Type B pancreatic cell (in vitro differentiated cells): ENCODE measurements around the gene STX1B. TPM values are rescaled to one million over a fixed set of nuclear protein-coding genes. Genes with fewer than 3 reads are reported as not detected.

Experiments
- DNase-seq: peaks from one replicate; pipeline ENCODE4 v3.0.0; 2021; ENCODE audit warnings: mixed read lengths; ENCODE audit not compliant: unreplicated experiment; ENCODE audit errors: extremely low spot score
- H3K27ac Mint-ChIP-seq: 2 replicates; pipeline ENCODE4 v1.8.0; 2021; ENCODE audit warnings: mild to moderate bottlenecking, mixed read lengths
- H3K27me3 Mint-ChIP-seq: 2 replicates; pipeline ENCODE4 v1.8.0; 2021; ENCODE audit warnings: mixed read lengths
- H3K36me3 Mint-ChIP-seq: 2 replicates; pipeline ENCODE4 v1.8.0; 2021; ENCODE audit warnings: mixed read lengths
- H3K4me1 Mint-ChIP-seq: one replicate; pipeline ENCODE4 v1.8.0; 2021; ENCODE audit warnings: mixed read lengths; ENCODE audit not compliant: unreplicated experiment
- H3K4me3 Mint-ChIP-seq: 2 replicates; pipeline ENCODE4 v1.8.0; 2021; ENCODE audit warnings: mild to moderate bottlenecking, mixed read lengths
- H3K9me3 Mint-ChIP-seq: 2 replicates; pipeline ENCODE4 v1.8.0; 2021; ENCODE audit warnings: mixed read lengths
- total RNA-seq: library from RNA; stranded (reverse); gene quantifications from 2 replicates; pipeline ENCODE4 v1.2.1, GENCODE V29; 2021; ENCODE audit warnings: low replicate concordance
- TF ChIP-seq, protein P1 (sequence below): fragments of 200-600 bp; sonication (generic); conservative IDR thresholded peaks from 2 replicates; pipeline ENCODE4 v1.5.0; 2021; ENCODE audit warnings: antibody characterized with exemption, mild to moderate bottlenecking

STX1B gene
- total RNA-seq, 1 donor from 2014 or later: 9.9 TPM

DNA sequence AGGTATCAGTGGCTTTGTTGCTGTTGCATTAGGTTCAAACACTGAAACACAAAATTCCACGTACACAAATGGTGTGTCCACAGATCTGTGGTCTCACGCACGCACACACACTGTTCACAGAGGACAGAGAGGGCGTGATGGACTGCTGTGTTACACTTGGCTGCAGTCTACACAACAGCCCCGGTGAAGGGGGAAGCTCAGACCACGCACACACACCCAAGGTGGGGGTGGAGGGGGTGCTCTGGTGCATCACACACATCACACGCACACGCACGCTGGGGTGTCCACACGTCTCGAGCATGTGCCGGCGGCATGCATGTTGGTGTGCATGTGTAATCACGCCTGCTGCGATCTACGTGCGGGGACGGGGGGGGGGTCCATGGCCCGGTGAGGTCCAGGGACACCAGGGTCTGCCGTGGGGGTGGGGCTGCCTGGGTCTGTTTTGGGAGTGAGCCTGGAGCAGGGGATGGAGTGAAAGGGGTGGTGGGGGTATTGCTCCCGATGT, 18.1 kb downstream of the STX1B start:
- H3K36me3 Mint-ChIP-seq: peaks cover 4% of the 10 kb centered on the region
- no peaks in the 10 kb centered on the region for H3K9me3 Mint-ChIP-seq
- no peak for DNase-seq
- H3K4me1 Mint-ChIP-seq: no peaks in the 10 kb centered on the region
- H3K27me3 Mint-ChIP-seq: peaks cover 11% of the 10 kb centered on the region
- H3K27ac Mint-ChIP-seq: no peak overlapping the region
- H3K4me3 Mint-ChIP-seq: no peak overlapping the region
- TF ChIP-seq, protein P1, sequence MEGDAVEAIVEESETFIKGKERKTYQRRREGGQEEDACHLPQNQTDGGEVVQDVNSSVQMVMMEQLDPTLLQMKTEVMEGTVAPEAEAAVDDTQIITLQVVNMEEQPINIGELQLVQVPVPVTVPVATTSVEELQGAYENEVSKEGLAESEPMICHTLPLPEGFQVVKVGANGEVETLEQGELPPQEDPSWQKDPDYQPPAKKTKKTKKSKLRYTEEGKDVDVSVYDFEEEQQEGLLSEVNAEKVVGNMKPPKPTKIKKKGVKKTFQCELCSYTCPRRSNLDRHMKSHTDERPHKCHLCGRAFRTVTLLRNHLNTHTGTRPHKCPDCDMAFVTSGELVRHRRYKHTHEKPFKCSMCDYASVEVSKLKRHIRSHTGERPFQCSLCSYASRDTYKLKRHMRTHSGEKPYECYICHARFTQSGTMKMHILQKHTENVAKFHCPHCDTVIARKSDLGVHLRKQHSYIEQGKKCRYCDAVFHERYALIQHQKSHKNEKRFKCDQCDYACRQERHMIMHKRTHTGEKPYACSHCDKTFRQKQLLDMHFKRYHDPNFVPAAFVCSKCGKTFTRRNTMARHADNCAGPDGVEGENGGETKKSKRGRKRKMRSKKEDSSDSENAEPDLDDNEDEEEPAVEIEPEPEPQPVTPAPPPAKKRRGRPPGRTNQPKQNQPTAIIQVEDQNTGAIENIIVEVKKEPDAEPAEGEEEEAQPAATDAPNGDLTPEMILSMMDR: no peak

DNA sequence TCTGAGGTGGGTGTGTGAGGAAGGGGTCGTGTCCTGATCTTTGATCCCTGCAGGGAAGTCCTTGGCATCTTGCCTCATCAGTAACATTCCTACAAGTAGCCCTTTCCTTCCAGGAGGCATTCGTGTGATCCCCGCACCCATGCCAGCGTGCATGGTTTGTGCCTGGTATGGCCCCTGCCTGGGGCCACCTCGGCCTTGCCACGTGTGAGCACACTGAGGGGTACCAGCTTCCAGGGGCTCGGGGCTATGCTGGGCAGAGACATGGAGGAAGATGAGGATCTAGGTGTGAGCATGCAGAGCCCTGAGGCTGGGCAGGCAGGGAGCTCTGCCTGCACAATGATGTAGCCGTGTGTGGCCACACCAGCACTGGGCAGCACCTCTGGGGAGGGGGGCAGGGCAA, 19.4 kb downstream of the STX1B start:
- H3K9me3 Mint-ChIP-seq: no peaks in the 10 kb centered on the region

DNA sequence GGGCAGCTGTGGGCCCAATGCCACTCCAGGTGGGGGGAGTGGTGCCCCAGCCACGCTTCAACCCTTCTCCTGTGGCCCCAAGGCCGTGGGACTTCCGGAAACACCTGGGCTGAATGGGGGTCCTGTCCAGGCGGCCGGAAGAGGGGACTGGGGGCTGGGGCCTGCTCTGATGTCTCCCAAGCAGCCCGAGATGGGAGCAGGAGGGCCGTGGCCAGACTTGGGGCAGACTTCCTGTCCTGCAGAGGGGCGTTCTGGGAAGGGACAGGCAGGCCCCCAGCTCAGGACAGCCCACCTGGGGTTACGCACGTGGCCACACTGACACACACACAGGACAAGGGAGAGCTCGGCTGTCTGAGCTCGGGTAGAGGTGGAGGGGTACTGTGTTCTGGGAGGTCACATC, 20.3 kb downstream of the STX1B start:
- H3K36me3 Mint-ChIP-seq: no peaks in the 10 kb centered on the region
- no peak overlapping the region for H3K27ac Mint-ChIP-seq
- H3K4me3 Mint-ChIP-seq: no peak overlapping the region
- TF ChIP-seq, protein P1: no peak
- no peaks in the 10 kb centered on the region for H3K9me3 Mint-ChIP-seq
- no peak for DNase-seq
- H3K27me3 Mint-ChIP-seq: peaks cover 5% of the 10 kb centered on the region
- H3K4me1 Mint-ChIP-seq: no peaks in the 10 kb centered on the region

More for the DNA sequence above, 19.4 kb downstream of the STX1B start:
- Mint-ChIP-seq H3K4me3 (no peak overlapping the region), H3K27ac (no peak overlapping the region), H3K36me3 (no peaks in the 10 kb centered on the region), H3K27me3 (peaks cover 7% of the 10 kb centered on the region), H3K4me1 (no peaks in the 10 kb centered on the region)
- DNase-seq: no peak
- TF ChIP-seq, protein P1: no peak

DNA sequence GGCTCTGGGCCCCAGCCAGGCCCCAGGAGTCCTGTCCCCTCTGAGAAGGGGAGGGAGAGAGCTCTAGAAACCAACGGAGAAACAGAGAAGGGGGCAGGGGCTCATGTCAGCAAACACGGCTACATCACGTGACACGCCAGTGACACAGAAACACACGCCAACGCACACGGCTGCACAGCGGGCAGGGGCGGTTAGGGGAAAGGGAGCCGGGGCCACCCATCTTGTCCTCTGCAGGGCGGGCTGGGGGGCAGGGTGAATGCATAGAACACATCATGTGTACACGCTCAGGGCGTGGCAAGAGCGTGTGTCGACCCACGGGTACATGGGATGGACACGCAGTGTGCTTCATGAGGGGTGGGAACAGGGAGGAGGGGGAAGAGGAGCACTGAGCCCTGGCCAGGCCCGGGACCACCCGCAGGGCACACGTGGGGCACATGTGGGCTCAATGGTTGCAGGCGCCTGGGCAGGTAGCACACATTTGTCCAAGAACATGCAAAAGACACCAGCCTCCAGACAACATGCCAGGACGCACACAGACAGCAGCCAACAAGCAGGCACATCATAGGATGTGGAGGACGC, 20.9 kb downstream of the STX1B start:
- Mint-ChIP-seq H3K4me1 (no peaks in the 10 kb centered on the region), H3K4me3 (no peak overlapping the region), H3K27ac (no peak overlapping the region), H3K9me3 (no peaks in the 10 kb centered on the region), H3K27me3 (peaks cover 2% of the 10 kb centered on the region), H3K36me3 (no peaks in the 10 kb centered on the region)
- DNase-seq: no peak
- TF ChIP-seq, protein P1: no peak

DNA sequence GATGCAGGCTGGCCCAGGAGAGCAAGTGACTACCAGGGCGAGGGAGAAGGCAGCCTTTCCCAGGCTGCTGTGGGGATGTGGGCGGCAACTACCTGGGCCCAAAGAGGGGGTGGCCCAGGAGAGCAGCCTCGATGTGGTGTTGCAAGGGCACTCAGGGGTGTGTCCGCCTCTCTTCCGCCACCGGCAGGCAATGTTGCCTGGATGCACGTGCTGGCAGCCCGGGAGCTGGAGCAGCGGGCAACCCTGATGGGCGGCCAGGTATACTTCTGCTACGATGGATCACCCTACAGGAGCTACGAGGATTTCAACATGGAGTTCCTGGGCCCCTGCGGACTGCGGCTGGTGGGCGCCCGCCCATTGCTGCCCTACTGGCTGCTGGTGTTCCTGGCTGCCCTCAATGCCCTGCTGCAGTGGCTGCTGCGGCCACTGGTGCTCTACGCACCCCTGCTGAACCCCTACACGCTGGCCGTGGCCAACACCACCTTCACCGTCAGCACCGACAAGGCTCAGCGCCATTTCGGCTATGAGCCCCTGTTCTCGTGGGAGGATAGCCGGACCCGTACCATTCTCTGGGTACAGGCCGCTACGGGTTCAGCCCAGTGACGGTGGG, 22.8 kb downstream of the STX1B start:
- no peak for DNase-seq
- H3K27ac Mint-ChIP-seq: no peak overlapping the region
- H3K27me3 Mint-ChIP-seq: no peaks in the 10 kb centered on the region
- TF ChIP-seq, protein P1: no peak
- H3K9me3 Mint-ChIP-seq: no peaks in the 10 kb centered on the region
- no peaks in the 10 kb centered on the region for H3K36me3 Mint-ChIP-seq
- no peak overlapping the region for H3K4me3 Mint-ChIP-seq
- H3K4me1 Mint-ChIP-seq: no peaks in the 10 kb centered on the region
